NT2/D1 (cell line): ENCODE measurements around the gene MYO1C.

Experiments used
- DNase-seq: peaks from one replicate; pipeline ENCODE4 v3.0.0-alpha.2; 2011; ENCODE audit warnings: low read depth, low spot score
- H3K27me3 ChIP-seq: 2 replicates; pipeline ENCODE4 v1.6.0; 2011; ENCODE audit warnings: mild to moderate bottlenecking; ENCODE audit not compliant: insufficient read length, insufficient read depth
- H3K36me3 ChIP-seq: 2 replicates; pipeline ENCODE4 v1.6.1; 2011; ENCODE audit warnings: mild to moderate bottlenecking, low read length, mixed read lengths; ENCODE audit not compliant: insufficient read depth, insufficient read length
- H3K4me1 ChIP-seq: 2 replicates; pipeline ENCODE4 v1.5.1; 2011; ENCODE audit not compliant: insufficient read depth, insufficient read length
- H3K4me3 ChIP-seq: 2 replicates; pipeline ENCODE4 v1.5.1; 2011; ENCODE audit warnings: low read depth; ENCODE audit not compliant: insufficient read length
- H3K9ac ChIP-seq: 2 replicates; pipeline ENCODE4 v1.6.0; 2011; ENCODE audit warnings: low read depth; ENCODE audit not compliant: insufficient read length
- H3K9me3 ChIP-seq: 2 replicates; pipeline ENCODE4 v1.5.1; 2011; ENCODE audit warnings: mild to moderate bottlenecking, low read length; ENCODE audit not compliant: insufficient read depth
- SUZ12 ChIP-seq: IDR thresholded peaks from 2 replicates; pipeline ENCODE4 v1.6.1; 2011; ENCODE audit not compliant: insufficient read length, insufficient read depth; ENCODE audit errors: extremely low read depth
- YY1 ChIP-seq: IDR thresholded peaks from 2 replicates; pipeline ENCODE4 v1.6.1; 2011; ENCODE audit not compliant: insufficient read length, insufficient read depth
- ZNF274 ChIP-seq: IDR thresholded peaks from 2 replicates; pipeline ENCODE4 v1.6.1; 2011; ENCODE audit warnings: mild to moderate bottlenecking, low read depth, low read length

Gene MYO1C

GRCh38 chr17:1484060-1484535 is 8.4 kb downstream of the MYO1C start:
- peaks cover 18% of the 10 kb centered on the region for H3K4me1 ChIP-seq
- peaks cover 38% of the 10 kb centered on the region for H3K36me3 ChIP-seq
- no peaks in the 10 kb centered on the region for H3K9me3 ChIP-seq
- TF ChIP-seq ZNF274 (no peak), SUZ12 (no peak), YY1 (no peak)
- DNase-seq, result no peak
- H3K4me3 ChIP-seq, result no peak overlapping the region
- no peaks in the 10 kb centered on the region for H3K27me3 ChIP-seq
- peak overlapping the region; percentile 32 for H3K9ac ChIP-seq

- Histone ChIP-seq H3K9me3 (no peaks in the 10 kb centered on the region), H3K4me3 (no peak overlapping the region), H3K27me3 (no peaks in the 10 kb centered on the region), H3K36me3 (peaks cover 51% of the 10 kb centered on the region), H3K9ac (no peak overlapping the region), H3K4me1 (peaks cover 12% of the 10 kb centered on the region)
- DNase-seq, result no peak
- no peak for TF ChIP-seq SUZ12
- no peak for TF ChIP-seq YY1
- TF ChIP-seq ZNF274, result no peak
These were observed 9.8 kb downstream of the MYO1C start for GRCh38 chr17:1482680-1483079.

DNA sequence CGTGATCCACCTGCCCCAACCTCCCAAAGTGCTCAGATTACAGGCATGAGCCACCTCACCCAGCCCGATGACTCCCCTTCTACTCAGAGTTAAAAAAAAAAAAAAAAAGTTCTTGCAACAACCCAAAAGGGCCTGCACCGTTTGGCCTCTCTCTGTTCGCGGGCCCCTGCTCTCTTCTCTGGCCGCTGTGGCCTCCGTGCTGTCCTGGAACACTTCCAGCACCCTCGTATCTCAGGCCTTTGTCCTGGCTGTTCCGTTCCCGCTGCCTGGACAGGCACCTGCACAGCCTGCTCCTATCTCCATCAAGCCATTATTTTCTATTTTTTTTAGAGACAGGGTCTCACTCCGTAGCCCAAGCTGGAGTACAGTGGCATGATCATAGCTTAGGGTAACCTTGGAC is 10.8 kb downstream of the MYO1C start:
- no peak overlapping the region for H3K9ac ChIP-seq
- H3K4me3 ChIP-seq, result no peak overlapping the region
- TF ChIP-seq YY1, result no peak
- TF ChIP-seq SUZ12, result no peak
- TF ChIP-seq ZNF274, result no peak
- peaks cover 59% of the 10 kb centered on the region for H3K36me3 ChIP-seq
- H3K9me3 ChIP-seq, result no peaks in the 10 kb centered on the region
- no peaks in the 10 kb centered on the region for H3K27me3 ChIP-seq
- DNase-seq, result no peak
- H3K4me1 ChIP-seq, result peaks cover 12% of the 10 kb centered on the region

DNA sequence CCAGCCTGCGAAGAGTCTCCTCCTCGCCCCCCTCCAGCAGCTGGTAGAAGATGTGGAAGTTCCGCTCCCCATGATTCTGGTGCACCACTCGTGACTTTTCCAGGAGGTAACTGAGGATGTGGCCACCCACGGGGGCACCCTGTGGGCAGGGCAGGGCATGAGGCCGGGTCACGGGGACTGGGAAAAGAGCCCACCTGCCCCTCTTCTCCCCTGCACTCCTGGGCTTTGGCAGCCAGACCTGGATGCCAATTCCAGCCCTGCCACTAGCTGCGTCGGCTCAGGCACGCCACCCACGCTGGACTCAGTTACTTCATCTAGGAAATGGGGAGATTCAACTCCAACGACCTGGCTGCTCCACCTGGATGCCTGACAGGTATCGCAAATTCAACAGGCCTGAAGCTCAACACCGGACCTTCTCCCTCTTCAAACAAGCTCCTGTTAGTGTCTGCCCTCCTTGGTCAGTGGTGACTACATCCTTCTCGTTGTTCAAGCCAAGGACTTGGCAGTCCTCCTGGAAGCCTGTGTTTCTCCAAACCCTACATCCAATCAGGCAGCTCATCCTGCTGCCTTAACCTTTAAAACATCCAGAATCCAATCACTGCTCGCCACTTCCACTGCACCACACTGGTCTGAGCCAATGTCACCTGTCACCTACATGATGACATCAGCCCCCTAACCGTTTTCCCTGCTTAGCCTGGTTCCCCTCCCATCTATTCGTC is 11.6 kb downstream of the MYO1C start:
- Histone ChIP-seq H3K27me3 (no peaks in the 10 kb centered on the region), H3K4me1 (peaks cover 12% of the 10 kb centered on the region), H3K4me3 (no peak overlapping the region), H3K9ac (no peak overlapping the region), H3K9me3 (no peaks in the 10 kb centered on the region), H3K36me3 (peaks cover 67% of the 10 kb centered on the region)
- no peak for DNase-seq
- TF ChIP-seq SUZ12, result no peak
- TF ChIP-seq YY1, result no peak
- TF ChIP-seq ZNF274, result no peak

DNA sequence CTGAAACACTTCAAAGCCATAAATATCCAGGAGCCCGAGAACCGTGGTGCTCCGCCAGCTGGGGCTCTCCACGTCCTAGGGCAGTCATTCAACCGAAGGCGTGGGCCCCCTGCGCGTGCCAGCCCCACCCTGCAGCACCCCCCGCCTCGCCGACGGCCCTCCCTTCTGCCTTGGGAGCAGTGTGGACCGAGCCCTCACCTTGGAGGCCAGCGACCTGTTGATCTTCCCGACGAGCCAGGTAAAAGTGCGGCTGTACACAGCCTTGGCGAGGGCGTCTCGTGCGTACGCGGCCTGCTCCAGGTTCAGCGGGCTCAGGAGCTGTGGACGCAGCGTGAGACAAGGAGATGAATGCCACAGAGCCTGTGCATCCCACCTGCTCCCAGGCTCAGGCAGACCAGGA is 14.1 kb downstream of the MYO1C start:
- Histone ChIP-seq H3K36me3 (peaks cover 76% of the 10 kb centered on the region), H3K4me1 (peaks cover 6% of the 10 kb centered on the region), H3K9ac (no peak overlapping the region), H3K4me3 (no peak overlapping the region), H3K27me3 (no peaks in the 10 kb centered on the region), H3K9me3 (no peaks in the 10 kb centered on the region)
- TF ChIP-seq SUZ12, result no peak
- no peak for DNase-seq

- Histone ChIP-seq H3K4me3 (no peak overlapping the region), H3K9ac (no peak overlapping the region), H3K4me1 (peaks cover 5% of the 10 kb centered on the region), H3K9me3 (no peaks in the 10 kb centered on the region), H3K27me3 (no peaks in the 10 kb centered on the region), H3K36me3 (peaks cover 76% of the 10 kb centered on the region)
- DNase-seq, result no peak
- no peak for TF ChIP-seq YY1
- no peak for TF ChIP-seq ZNF274
- TF ChIP-seq SUZ12, result no peak
These were observed 17.1 kb downstream of the MYO1C start for GRCh38 chr17:1475321-1475854.

DNA sequence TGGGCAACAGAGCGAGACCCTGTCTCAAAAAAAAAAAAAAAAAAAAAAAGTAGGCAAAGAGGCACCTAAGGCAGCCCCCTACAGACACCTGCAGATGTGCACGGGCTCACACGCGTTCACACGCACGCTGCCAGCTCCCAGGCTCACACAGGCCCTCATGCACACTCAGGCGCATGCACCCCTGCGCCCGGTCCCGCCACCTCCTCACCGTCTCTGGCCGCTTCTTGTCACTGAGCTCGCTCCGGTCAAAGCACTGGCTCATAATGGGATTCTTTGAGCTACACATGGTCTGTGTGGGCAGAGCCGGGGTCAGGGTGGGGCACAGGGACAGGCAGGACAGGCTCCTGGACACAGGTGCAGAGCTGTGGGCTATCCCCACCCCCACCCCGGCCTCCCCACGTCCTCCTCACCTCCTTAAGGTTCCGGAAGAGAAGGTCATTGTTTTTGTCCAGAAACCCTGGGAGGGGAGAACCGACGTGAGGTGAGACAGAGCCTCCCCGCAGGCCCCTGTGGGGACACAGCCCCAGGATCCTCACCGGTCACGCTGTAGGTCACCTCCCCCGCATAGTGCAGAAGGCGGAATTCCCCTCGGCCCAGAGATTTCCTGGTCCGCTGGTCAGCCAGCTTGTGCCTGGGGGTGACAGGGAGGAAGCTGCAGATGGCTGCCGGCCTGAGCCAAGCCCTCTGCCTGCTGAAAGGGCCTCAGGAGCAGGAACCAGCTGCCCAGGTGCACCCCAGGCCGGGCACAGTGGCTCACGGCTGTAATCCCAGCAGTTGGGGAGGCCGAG is 17.9 kb downstream of the MYO1C start:
- Histone ChIP-seq H3K36me3 (peaks cover 78% of the 10 kb centered on the region), H3K4me1 (peaks cover 5% of the 10 kb centered on the region), H3K9me3 (no peaks in the 10 kb centered on the region), H3K9ac (no peak overlapping the region), H3K4me3 (no peak overlapping the region), H3K27me3 (no peaks in the 10 kb centered on the region)
- DNase-seq, result no peak
- TF ChIP-seq ZNF274, result no peak
- no peak for TF ChIP-seq SUZ12
- TF ChIP-seq YY1, result no peak

DNA sequence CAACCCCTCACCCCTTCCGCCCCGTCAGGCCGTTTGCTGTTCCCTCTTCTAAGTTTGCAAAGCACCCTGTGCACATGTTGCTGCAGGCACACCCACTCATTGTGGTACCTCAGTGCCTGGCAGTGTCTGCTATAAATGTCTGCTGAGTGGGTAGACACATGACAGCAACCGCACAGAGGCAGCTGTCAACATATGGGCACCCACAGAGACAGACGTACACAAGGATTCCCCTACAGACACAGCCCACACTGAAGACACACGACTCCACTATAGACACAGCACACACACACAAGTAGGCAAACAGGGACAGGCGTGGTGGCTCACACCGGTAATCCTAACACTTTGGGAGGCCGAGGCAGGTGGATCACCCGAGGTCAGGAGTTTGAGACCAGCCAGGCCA is 18.6 kb downstream of the MYO1C start:
- Histone ChIP-seq H3K4me1 (peaks cover 8% of the 10 kb centered on the region), H3K4me3 (no peak overlapping the region), H3K9me3 (no peaks in the 10 kb centered on the region), H3K9ac (no peak overlapping the region), H3K36me3 (peaks cover 79% of the 10 kb centered on the region), H3K27me3 (no peaks in the 10 kb centered on the region)
- TF ChIP-seq ZNF274 (no peak), YY1 (no peak), SUZ12 (no peak)
- DNase-seq, result no peak
